ENCODE results near the gene ELOA. TPM values are rescaled to one million over a fixed set of nuclear protein-coding genes. Genes with fewer than 3 reads are reported as not detected.

ELOA gene
- total and polyA plus RNA-seq, 2 of the 13 experiments (the other 11 are each of a cell fraction or from before 2014, with no cell fraction given) = 14.2 to 28.5 TPM

DNA sequence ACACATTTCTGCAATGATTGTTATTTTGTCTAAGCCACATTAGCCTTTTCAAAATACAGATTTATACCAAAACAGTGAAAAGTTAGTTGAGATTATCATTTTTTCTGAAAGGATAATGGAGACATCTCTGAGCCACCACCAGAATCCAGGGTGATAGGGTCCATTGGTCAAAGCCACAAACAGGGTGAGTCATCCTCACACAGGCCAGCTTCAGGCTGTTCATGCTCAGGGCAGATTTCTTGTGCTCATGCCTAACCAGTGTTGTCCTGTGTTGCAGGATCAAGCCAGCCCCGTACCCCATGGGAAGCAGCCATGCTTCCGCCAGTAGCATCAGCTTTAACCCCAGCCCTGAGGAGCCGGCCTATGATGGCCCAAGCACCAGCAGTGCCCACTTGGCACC lies 13.4 kb downstream of the ELOA start:
- Histone ChIP-seq H3K9ac (ENCODE audit: insufficient read depth, low read depth, low read length) (no peak overlapping the region), H3K4me3 (replicated peaks in 1 of 3; ENCODE audit: insufficient read depth in 1 of 3, low read depth in 2 of 3, low read length in 3 of 3) (no peak overlapping the region), H3K9me3 (ENCODE audit: low read length) (no peaks in the 10 kb centered on the region), H3K36me3 (replicated peaks in 1 of 2; ENCODE audit: control insufficient read depth in 1 of 2, insufficient read depth in 2 of 2, low read length in 2 of 2) (peaks cover 56 to 96% of the 10 kb centered on the region in 2 experiments), H3K4me1 (ENCODE audit: insufficient read depth, low read length) (peaks cover 19% of the 10 kb centered on the region), H2AFZ (ENCODE audit: low read length) (no peak overlapping the region), H3K4me2 (ENCODE audit: low read depth, low read length) (no peak overlapping the region), H3K27ac (ENCODE audit: extremely low read length, insufficient read depth, low read length) (no peak overlapping the region), H3K27me3 (ENCODE audit: control insufficient read depth in 1 of 2, insufficient read depth in 2 of 2, low read length in 2 of 2) (no peaks in the 10 kb centered on the region), H4K20me1 (ENCODE audit: insufficient read depth, low read length) (no peaks in the 10 kb centered on the region; the same call in 1 of the 2 replicates), H3K79me2 (ENCODE audit: insufficient read depth, low read length) (no peaks in the 10 kb centered on the region)
- ChIA-PET POLR2A (no interaction called here), CTCF (ENCODE audit: low intra/inter-chr PET ratio, low total read pairs) (no interaction called here)
- TF ChIP-seq, protein P1, sequence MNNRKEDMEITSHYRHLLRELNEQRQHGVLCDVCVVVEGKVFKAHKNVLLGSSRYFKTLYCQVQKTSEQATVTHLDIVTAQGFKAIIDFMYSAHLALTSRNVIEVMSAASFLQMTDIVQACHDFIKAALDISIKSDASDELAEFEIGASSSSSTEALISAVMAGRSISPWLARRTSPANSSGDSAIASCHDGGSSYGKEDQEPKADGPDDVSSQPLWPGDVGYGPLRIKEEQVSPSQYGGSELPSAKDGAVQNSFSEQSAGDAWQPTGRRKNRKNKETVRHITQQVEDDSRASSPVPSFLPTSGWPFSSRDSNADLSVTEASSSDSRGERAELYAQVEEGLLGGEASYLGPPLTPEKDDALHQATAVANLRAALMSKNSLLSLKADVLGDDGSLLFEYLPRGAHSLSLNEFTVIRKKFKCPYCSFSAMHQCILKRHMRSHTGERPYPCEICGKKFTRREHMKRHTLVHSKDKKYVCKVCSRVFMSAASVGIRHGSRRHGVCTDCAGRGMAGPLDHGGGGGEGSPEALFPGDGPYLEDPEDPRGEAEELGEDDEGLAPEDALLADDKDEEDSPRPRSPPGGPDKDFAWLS (CRISPR knock-in tag; IDR thresholded peaks at IDR 0.05; ENCODE audit: borderline replicate concordance) = no peak
- TF ChIP-seq ZNF546 (CRISPR knock-in tag; conservative IDR thresholded peaks at IDR 0.05) (no peak), ZNF605 (CRISPR knock-in tag; IDR thresholded peaks at IDR 0.05) (no peak), FOSL2 (CRISPR knock-in tag; IDR thresholded peaks at IDR 0.05) (peak; percentile 85), ATM (IDR thresholded peaks at IDR 0.05; ENCODE audit: borderline replicate concordance) (no peak), NR2F6 (IDR thresholded peaks at IDR 0.05) (no peak), NR2F6 (CRISPR knock-in tag; IDR thresholded peaks at IDR 0.05) (no peak), KLF9 (CRISPR knock-in tag; IDR thresholded peaks at IDR 0.05; ENCODE audit: low read depth) (no peak)
- TF ChIP-seq, protein P2, sequence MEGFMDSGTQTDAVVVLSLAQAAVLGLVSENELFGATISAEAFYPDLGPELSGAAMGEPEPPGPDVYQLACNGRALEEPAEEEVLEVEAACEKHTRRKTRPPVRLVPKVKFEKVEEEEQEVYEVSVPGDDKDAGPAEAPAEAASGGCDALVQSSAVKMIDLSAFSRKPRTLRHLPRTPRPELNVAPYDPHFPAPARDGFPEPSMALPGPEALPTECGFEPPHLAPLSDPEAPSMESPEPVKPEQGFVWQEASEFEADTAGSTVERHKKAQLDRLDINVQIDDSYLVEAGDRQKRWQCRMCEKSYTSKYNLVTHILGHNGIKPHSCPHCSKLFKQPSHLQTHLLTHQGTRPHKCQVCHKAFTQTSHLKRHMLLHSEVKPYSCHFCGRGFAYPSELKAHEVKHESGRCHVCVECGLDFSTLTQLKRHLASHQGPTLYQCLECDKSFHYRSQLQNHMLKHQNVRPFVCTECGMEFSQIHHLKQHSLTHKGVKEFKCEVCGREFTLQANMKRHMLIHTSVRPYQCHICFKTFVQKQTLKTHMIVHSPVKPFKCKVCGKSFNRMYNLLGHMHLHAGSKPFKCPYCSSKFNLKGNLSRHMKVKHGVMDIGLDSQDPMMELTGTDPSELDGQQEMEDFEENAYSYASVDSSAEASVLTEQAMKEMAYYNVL (CRISPR knock-in tag; IDR thresholded peaks at IDR 0.05; ENCODE audit: borderline replicate concordance) = no peak
- TF ChIP-seq, protein P3, sequence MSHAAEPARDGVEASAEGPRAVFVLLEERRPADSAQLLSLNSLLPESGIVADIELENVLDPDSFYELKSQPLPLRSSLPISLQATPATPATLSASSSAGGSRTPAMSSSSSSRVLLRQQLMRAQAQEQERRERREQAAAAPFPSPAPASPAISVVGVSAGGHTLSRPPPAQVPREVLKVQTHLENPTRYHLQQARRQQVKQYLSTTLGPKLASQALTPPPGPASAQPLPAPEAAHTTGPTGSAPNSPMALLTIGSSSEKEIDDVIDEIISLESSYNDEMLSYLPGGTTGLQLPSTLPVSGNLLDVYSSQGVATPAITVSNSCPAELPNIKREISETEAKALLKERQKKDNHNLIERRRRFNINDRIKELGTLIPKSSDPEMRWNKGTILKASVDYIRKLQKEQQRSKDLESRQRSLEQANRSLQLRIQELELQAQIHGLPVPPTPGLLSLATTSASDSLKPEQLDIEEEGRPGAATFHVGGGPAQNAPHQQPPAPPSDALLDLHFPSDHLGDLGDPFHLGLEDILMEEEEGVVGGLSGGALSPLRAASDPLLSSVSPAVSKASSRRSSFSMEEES (CRISPR knock-in tag; IDR thresholded peaks at IDR 0.05) = no peak
- FAIRE-seq = no peak
- in situ Hi-C loops (cut with HindIII; ENCODE audit: extremely low pct_ligation_motif_present, low pct_unique_long_range_greater_than_20kb) = no loop called here
- intact Hi-C loops (cut with micrococcal nuclease; ENCODE audit: unreplicated experiment) = no loop called here
- peak; percentile 73 for ATAC-seq
- 100% methylated on average over 2 of the region's 3 CpGs for WGBS (ENCODE audit: low lambda C conversion rate)
- BruUV-seq (replicated peaks) = no TSS peak
- no peak for DNase-seq (ENCODE audit: low spot score)
